ENCODE measurements around the gene VIPR2.

VIPR2 gene

GRCh38 chr7:159099711-159100231 is 44.9 kb downstream of the VIPR2 start:
- TF ChIP-seq CTCF (IDR thresholded peaks at IDR 0.05; ENCODE audit: low read depth, low read length), result no peak
- H3K4me3 ChIP-seq (replicated peaks in 1 of 2; ENCODE audit: low read depth in 2 of 2, low read length in 2 of 2), result no peak overlapping the region
- no peak for DNase-seq (ENCODE audit: low read depth in 2 of 2)

- no peak for DNase-seq (ENCODE audit: low read depth in 2 of 2)
- no peak for TF ChIP-seq CTCF (IDR thresholded peaks at IDR 0.05; ENCODE audit: low read depth, low read length)
- no peak overlapping the region for H3K4me3 ChIP-seq (replicated peaks in 1 of 2; ENCODE audit: low read depth in 2 of 2, low read length in 2 of 2)
Observed at GRCh38 chr7:159098811-159099655, 45.6 kb downstream of the VIPR2 start.

GRCh38 chr7:159098424-159098786 is 46.3 kb downstream of the VIPR2 start:
- TF ChIP-seq CTCF (IDR thresholded peaks at IDR 0.05; ENCODE audit: low read depth, low read length), result no peak
- DNase-seq (ENCODE audit: low read depth in 2 of 2), result no peak
- no peak overlapping the region for H3K4me3 ChIP-seq (replicated peaks in 1 of 2; ENCODE audit: low read depth in 2 of 2, low read length in 2 of 2)

- no peak for DNase-seq (ENCODE audit: low read depth in 2 of 2)
- no peak for TF ChIP-seq CTCF (IDR thresholded peaks at IDR 0.05; ENCODE audit: low read depth, low read length)
- H3K4me3 ChIP-seq (replicated peaks in 1 of 2; ENCODE audit: low read depth in 2 of 2, low read length in 2 of 2), result no peak overlapping the region
Observed at GRCh38 chr7:159097661-159098423, 46.8 kb downstream of the VIPR2 start.

GRCh38 chr7:159096736-159097581 is 47.7 kb downstream of the VIPR2 start:
- no peak for TF ChIP-seq CTCF (IDR thresholded peaks at IDR 0.05; ENCODE audit: low read depth, low read length)
- no peak for DNase-seq (ENCODE audit: low read depth in 2 of 2)
- H3K4me3 ChIP-seq (replicated peaks in 1 of 2; ENCODE audit: low read depth in 2 of 2, low read length in 2 of 2), result no peak overlapping the region

GRCh38 chr7:159095979-159096411 is 48.7 kb downstream of the VIPR2 start:
- TF ChIP-seq CTCF (IDR thresholded peaks at IDR 0.05; ENCODE audit: low read depth, low read length), result no peak
- H3K4me3 ChIP-seq (replicated peaks in 1 of 2; ENCODE audit: low read depth in 2 of 2, low read length in 2 of 2), result no peak overlapping the region
- DNase-seq (ENCODE audit: low read depth in 2 of 2), result no peak
